GM18502 (cell line): ENCODE data around the gene ASTN2.
A peak's percentile ranks its signal among the peaks of the same experiment; 100 is the strongest.

Experiments
- ATAC-seq: cut with Tn5 transposase; IDR thresholded peaks from one replicate; pipeline ENCODE4 v1.9.1; 2021; ENCODE audit warnings: mild to moderate bottlenecking; ENCODE audit not compliant: unreplicated experiment, poor library complexity

ASTN2 gene

DNA sequence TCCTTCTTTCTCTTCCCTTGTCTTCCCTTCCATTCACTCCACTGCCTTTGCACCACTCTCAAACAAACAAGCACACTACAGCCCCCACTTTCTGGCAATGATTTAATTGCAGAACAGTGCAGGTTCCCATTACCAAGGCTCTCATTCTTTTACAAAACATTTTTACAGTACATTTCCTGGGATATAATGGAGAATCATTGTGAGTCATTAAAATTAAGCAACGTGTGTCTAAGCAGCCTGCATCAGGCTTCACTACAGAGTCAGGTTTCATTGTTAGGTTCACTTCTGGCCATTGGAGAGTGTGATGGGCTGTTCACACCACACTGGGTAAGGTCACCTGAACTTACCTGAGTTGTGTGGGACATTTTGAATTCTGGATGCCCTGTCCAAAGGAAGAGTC is 424.3 kb downstream of the ASTN2 start:
- no peak for ATAC-seq

- ATAC-seq = no peak
Measured at GRCh38 chr9:116987721-116988485, 427.0 kb downstream of the ASTN2 start.

- no peak for ATAC-seq
Measured at GRCh38 chr9:116986015-116986414, 428.8 kb downstream of the ASTN2 start.

GRCh38 chr9:116985596-116985995 is 429.3 kb downstream of the ASTN2 start:
- no peak for ATAC-seq

- no peak for ATAC-seq
Measured at GRCh38 chr9:116984111-116984510, 430.7 kb downstream of the ASTN2 start.

- ATAC-seq = no peak
Measured at GRCh38 chr9:116980582-116981120, 434.2 kb downstream of the ASTN2 start.

DNA sequence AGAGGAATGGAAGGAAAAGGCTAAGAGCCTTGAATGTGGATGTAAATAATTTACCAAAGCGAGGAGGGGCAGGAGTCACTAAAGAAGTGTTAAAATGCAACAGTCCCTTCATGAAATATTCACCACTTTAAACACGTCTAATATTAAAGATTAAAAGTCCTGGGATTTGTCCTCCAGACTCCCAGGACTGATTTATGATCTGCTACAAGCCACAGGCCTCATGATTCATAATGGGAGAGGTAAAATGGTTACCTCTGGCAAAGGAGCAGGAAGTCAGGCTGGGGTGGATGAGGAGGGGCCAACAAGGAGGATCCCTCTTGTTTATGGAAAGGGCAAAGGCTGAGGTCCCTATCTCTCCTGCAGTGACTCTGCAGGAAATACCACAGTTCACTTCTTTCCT is 435.4 kb downstream of the ASTN2 start:
- no peak for ATAC-seq

GRCh38 chr9:116978155-116978554 is 436.7 kb downstream of the ASTN2 start:
- no peak for ATAC-seq

DNA sequence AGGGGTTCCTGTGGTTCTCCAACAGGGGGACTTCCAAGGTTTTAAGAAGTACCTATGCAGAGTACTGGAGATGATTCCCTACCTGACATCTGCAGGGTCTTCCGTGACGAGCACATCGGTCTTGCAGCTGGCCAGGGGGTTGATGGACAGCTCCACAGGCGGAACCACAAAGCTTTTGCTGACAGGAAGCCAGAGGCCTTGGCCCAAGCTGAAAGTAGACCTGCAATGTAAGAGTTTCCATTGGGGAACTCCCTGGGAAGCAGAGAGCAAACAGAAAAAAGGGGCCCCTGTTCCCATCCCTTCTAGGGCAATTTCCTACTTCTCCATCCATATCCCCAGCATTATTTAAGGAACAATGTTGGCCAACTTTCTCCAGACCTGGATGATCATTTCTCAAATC is 439.7 kb downstream of the ASTN2 start:
- ATAC-seq = no peak

DNA sequence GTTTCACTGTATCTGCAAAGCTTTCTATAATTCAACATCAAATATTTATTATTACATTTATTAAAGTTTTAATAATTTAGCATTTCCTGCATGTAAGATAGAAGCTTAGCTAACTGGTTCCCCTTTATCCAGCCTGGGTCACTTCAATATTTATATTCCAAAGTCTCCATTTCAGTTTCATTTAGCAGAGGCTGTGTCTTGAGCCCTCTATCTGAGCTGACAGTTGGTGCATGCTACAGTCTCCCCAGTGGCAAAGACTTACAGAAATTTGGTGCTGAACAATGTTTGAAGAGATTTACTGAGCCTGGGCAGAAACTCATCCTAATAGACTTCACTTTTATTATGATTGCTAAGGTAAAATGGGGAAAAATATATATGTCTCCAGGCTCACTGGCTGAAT is 448.7 kb downstream of the ASTN2 start:
- ATAC-seq = no peak

DNA sequence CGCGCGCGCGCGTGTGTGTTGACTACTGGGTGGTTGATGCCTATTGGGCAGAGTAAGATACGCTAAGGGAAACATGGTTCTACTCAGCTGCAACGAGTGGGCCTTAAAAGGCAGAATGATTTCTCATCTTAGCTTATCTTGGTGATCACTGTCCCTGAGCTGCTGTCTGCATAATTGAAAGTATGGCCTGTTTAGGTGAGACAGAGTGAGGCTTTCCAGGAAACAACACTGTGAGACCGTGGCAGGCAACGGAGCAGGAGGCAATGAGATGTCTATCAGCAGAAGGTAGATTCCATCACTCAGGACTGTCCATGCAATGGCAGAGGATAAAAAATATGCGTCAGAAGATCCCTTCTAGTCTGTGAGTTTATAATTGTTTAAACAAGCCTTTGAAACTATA is 450.6 kb downstream of the ASTN2 start:
- no peak for ATAC-seq

DNA sequence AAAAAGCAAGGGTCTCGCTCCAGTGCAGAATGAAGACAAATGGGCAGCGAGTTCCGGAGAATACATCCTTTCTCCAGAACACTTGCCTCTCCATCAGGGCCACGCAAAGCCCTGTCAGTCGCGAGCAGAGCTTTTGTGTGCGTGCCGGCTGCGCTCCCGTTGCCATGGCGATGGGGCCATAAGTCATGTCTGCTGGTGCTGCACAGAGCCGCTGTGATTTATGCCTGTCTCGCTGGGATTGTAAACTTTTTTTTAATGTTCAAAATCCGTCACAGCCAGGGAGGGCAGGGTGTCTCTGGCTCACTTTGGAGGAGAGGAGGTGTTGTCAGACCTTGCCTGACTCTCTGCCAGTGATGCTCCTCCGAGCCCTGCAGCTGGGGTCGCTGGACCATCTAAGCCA is 455.0 kb downstream of the ASTN2 start:
- ATAC-seq = peak; percentile 54

- no peak for ATAC-seq
Measured at GRCh38 chr9:116958881-116959280, 456.0 kb downstream of the ASTN2 start.

DNA sequence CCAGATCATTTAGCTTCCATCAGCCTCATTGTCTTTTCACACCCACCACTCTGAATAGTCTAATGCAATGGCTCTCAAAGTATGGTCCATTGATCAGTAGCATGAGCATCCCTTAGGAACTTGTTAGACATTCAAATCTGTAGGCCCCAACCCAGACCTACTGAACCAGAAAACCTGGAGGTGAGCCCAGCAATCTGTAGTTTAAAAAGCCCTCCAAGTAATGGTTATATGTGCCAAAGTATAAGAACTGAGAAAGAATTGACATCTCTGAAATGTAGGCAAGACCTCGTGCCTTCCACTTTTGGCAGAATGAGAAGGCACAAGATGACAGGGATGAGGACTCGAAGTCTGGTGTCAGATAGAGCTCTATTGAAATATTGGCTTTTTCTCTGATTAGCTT is 460.1 kb downstream of the ASTN2 start:
- no peak for ATAC-seq

DNA sequence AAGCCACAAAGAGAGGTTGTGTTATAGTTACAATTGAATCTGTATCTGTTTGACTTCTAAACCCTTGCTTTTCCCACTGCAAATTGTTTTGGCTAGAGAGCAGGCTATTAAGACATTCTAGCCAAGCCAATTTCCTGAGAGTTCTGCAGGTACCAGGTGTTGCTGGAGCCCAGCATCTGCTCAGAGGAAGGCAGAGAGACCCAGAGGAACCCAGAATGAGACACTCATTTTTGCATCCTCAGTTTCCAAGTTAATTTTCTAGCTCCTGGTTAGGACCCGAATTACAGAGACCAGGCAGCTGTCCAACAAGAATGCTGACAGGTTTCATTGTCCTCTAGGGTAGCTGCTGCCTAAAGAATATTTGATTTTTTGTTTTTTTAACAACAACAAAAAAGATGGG is 461.6 kb downstream of the ASTN2 start:
- ATAC-seq = no peak

DNA sequence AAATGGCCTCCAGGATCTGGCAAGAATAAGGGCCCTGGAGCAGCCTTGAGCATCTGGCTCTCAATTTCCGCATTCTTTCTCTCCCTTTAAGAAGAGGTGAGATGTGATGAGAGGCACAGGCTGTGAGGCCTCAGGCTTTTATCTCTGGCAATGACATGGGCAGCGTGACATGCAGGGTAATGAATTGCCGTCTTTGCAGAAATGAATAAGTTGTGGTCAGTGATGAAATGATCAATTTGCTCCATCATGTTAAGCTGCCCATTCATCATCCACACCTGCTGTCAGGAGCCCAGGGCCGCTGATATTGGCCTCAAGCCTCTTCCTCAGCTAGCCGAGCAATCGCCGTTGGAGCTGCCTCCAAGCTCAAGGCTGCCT is 462.4 kb downstream of the ASTN2 start:
- no peak for ATAC-seq

DNA sequence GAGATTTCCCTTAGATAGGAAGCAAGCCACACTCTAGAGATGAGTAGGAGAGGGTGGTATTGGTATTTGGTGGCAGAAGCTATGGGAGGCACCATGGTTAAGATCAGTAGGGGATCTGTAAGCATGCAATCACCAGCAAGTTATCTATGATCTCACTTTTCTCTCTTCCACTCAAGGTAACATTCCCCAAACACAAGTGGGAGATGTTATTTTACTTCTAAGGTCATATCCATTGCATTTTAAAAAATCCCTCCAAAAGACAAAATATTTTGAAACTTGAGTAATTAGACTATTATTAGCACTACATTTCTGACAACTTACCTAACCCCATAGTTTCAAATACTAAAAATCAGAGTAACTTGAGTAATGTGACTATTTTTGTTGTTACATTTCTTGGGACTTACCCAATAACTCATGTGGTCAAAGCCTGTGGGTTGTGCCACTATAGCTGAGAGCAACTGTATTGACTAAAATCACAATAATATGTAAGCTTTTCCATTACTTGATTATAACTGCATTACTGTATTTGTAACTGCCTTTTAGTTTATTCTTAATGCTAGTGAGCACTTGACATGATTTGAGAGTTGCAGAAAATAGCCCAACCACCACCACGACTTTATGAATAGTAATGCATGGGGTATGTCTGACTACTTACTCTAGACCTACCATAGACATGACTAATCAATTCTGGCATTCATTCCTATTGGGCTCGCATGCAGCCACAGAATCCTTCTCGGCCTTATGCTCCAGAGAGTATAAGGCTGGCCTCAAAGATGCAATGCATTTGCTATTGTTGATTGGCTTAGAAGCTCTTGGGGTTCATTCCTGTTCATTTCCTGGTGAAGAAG is 463.0 kb downstream of the ASTN2 start:
- peak; percentile 90 for ATAC-seq

GRCh38 chr9:116945817-116946216 is 469.0 kb downstream of the ASTN2 start:
- ATAC-seq = no peak

- ATAC-seq = no peak
Measured at GRCh38 chr9:116944714-116945534, 469.9 kb downstream of the ASTN2 start.

DNA sequence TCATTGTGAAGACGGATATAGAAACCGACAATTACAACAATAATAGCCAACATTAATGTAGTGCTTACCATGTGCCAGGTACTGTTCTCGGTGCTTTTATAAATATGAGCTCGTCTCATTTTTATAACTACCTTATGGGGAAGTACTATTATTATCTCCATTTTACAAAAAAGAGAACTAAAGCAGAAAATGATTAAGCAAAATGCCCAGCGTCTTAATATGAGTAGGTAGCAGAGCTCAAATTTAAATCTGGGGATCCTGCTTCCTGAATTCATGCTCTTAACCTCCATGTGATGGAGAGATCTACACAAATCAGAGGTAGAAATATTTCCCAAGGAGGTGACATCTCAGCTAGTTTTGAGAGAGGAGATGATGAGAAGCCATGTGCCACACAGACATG is 470.9 kb downstream of the ASTN2 start:
- ATAC-seq = no peak
